GM18867 (cell line): Measurements from ENCODE around the gene MPRIP.

Experiments used
- ATAC-seq: cut with Tn5 transposase; IDR thresholded peaks from one replicate; pipeline ENCODE4 v1.9.1; 2021; ENCODE audit warnings: mild to moderate bottlenecking, moderate library complexity; ENCODE audit not compliant: unreplicated experiment

The MPRIP gene

DNA sequence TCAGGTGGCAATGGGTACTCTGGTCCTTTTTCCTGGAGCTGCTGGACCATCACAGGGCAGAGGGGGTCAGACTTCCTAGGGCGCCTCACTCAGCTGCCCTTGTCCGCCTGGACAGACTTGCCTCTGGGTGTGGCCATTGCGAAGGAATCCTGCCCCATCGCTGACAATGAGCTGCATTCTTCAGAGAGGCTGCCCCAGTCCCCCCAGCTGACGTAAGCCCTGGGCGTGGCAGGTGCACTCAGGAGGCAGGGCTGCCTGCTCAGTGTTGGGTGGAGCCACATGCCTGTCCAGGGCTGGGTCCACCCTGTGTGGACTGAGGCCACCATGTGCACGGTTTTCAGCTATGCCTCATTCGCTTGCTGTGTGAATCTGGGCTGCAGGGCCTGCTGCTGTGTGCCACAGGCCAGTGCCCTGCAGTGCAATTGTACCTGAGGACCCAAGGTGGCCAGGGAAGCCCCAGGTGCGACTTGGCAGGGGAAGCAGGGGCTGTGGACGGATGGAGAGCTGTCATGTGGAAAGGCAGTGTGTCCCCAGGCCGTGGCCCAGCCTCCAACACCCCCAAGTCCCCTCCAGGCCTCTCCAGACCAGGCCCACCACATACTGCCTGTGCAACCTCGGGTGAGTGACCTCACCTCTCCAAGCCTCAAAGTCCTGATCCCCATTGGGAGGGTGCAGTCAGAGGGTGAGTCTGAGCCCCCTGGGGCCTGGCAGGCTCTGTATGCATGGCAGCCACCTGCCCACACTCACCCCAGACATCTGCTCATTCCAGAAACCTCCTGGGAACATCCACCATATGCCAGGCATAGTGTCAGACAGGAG is 14.0 kb upstream of the MPRIP start:
- no peak for ATAC-seq

- no peak for ATAC-seq
These were observed 13.2 kb upstream of the MPRIP start for GRCh38 chr17:17028878-17029535.

DNA sequence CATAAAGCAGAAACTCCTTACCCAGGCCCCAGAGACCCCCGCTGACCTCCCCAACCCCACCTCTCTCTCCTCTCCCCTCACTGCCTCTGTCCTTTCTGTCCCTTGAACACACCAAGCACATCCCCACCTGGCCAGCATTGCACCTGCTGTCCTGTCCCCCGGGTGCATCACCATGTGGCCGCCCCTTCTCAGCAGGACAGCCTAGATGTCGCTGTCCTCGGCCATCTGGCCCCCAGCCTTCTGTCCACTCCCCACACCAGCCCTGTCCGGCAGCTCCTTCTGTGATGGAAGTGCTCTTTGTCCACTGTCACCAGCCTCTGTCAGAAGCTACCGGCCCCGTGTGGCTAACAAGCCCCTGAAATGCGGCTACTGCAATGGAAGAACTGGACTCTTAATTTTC is 12.3 kb upstream of the MPRIP start:
- ATAC-seq: no peak

GRCh38 chr17:17030515-17031211 is 11.6 kb upstream of the MPRIP start:
- ATAC-seq: no peak

- no peak for ATAC-seq
These were observed 10.0 kb upstream of the MPRIP start for GRCh38 chr17:17032131-17032692.

GRCh38 chr17:17033466-17033865 is 8.8 kb upstream of the MPRIP start:
- no peak for ATAC-seq

DNA sequence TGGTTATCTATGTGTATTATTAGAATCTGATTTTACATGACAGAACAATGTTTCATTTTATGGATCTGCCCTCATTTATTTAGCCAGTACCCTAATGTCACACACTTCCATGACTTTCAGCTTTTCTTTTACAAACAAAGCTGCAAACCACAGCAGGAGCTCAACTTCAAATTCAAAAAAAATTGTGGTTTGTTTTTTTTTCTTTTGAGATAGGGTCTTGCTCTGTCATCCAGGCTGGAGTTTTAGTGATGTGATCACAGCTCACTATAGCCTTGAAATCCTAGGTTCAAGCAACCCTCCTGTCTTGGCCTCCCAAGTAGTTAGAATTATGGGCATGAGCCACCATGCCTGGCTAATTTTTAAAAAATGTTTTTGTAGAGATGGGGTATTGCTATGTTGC is 8.2 kb upstream of the MPRIP start:
- no peak for ATAC-seq

DNA sequence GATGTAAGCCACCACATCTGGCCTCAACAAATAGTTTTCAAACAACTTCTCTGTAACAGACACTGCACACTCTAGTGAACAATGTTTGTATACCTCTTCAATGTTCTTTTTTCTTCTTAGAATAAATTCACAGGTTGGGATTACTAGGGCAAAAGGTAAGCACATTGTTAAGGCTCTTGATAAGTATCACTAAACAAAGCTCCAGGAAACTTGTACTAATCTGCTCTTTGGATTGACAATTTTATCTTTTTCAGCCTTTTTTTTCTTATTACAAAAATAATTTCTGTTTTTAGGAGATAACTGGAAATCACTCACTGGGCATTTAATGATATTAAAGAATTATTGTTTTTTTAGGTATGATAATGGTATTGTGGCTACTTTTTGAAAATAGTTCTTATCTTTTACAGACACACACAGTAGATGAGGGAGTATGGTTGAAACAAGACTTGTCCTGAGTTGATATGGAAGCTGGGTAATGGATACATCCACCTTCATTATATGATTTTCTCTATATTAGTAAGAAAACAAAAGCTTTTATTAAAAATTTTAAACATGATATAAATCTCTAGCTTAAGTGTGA is 7.7 kb upstream of the MPRIP start:
- ATAC-seq: no peak

DNA sequence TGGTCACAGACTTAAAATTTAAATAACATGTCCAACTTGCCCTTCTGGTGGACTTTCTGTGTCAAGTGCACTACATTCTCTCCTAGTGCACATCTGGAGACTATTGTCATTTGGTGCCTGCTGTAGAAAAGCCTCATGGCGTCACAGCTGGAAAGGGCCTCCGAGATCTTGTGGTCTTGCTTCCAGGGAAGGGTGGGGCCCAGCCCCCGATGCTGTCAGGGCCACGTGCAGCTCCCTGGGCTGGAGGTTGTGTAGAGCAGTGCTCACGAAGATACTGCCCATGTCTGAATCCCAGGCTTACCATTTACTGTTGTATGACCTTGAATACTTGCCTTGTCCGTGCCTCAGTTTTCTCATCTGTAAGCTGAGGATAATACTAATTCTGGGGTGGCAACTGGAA is 6.8 kb upstream of the MPRIP start:
- ATAC-seq: no peak

DNA sequence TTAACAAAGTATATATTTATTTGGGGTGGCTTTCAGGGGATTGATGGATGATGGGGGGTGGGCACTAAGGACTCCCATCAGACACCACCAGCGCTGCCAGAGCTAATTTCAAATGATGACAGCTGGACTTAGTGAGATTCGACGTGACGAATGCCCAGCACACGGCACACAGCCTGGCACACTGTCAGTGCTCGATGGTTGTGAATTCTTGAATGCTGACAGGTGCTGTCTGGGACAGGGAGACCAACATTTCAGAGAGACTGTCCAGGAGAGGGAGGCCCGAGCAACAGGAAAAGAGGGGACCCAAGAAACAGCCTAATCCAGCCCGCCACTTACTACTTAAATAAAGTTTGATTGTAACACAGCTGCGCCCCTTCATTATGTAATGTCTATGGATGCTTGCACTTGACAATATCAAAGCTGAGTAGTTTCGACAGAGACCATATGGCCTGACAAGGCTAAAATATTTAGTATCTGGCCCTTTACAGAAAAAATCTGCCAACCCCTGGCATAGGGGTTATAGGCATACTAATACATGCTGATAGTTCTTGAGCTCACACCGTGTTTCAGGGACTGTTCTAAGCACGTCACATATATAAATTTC is 6.2 kb upstream of the MPRIP start:
- ATAC-seq: no peak

DNA sequence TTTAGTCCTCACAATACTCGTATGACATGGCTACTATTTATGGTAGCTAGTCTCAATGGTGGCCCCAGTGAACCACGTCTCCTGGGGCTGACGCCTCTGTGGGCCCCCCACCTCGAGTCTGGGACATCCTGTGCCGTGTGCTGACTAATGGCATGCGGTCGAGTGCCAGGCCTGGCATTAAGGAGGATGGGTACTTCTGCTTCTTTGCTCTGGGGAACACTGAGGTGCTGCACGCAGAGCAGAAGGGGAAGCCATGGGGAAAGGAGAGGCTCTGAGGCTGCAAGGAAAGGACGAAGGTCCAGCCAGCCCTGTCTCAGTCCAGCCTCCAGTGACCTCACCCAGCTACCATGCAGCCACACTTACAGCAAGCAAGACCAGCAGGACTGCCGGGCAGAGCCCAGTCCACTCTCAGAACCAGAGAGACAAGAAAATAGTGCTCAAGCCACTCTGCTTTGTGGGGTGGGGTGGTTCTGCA is 5.7 kb upstream of the MPRIP start:
- no peak for ATAC-seq

GRCh38 chr17:17039911-17040310 is 2.3 kb upstream of the MPRIP start:
- no peak for ATAC-seq

- no peak for ATAC-seq
These were observed 1.2 kb upstream of the MPRIP start for GRCh38 chr17:17041018-17041521.

DNA sequence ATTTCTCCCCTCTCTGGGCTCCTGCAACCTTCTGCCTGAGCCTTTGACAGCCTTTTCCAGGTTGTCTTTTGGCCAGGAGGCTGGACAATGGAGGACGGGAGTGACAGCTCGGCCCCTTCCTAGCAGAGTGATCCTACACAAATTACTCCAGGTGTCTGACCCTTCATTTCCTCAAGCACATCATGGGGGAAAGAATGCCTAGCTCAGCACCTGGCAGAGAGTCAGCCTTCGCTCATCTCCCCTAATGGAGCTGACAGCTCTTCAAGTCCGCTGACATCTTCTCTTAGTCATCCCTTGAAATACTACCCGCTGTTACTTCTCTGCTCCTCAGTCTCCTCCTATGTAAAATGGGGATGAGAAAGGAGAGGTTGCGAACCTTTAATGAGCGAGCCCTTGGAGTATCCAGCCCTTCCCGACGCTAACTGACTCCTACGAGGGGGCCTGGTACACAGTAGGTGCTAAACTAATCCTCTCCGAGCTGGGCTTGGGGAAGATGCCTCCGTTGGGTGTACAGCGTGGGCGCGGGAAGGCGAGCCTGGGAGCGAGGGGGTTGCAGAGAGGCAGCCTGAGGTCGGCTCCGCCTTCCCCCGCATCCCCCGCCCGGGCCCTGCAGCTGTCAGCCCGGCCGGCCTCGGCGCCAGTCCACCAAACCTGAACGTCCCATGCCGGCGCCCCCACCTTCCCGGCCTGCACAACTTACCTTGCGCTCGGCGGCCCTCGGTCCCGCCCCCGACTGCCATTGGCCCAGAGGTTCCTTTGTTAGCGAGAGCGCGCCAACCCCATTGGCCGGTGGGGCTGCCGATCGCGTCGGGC is 480 bp upstream of the MPRIP start:
- ATAC-seq: peak; percentile 93

DNA sequence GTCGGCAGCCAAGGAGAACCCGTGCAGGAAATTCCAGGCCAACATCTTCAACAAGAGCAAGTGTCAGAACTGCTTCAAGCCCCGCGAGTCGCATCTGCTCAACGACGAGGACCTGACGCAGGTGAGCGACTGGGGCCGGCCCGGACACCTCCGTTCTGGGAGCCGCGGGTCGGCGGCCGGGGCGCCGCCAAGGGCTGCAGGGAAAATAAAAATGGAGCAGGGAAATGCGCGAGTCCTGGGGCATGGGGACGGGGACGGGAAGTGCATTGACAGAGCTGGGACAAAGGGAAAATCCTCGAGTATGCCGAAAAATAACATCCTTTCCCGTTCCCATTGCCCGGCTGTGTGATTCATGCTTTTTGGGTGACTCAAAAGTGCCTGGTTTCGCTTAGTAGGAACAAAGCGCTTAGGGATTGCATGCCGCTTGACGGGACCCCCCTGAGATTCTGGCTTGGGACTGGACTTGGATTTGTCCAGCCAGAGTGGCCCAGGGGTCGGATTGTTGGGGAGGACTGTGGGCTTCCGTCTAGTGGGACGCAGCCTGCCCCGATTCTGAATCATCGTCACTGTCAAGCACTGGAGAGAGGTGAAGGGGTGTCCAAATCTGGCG is 699 bp downstream of the MPRIP start:
- no peak for ATAC-seq

GRCh38 chr17:17043461-17044271 is 1.4 kb downstream of the MPRIP start:
- no peak for ATAC-seq

DNA sequence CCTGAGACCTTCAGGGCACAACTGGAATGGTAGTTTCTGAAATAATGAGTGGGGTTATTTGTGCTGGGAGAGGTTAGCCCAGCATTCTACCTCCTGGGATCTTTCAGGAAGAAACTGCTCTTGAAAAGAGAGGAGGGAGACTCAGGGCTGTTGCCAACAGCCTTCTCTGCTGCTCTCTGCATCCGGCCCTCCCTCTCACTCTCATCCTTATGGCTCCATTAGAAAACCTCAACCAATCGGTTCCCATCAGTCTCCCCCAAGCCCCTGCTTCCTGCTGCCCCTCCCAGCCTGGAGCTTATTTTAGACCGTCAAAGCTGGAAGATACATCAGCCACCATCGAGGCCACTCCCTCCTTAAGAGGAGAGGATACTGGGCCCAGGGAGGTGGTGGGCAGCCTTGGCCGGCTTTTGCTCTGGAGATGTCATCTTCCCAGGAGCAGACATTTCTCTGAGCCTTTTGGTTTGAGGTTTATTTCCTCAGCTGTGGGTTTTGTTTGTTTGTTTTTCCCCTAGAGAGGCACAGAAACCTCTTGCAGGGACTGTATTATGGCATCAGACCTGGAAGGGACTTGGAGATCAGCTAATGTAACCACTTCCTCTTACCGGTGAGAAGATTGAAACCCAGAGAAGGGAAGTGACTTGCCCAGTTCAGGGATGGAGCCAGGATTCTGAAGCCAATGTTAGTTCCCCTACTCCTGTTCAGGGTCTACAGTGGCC is 2.7 kb downstream of the MPRIP start:
- ATAC-seq: peak; percentile 19

GRCh38 chr17:17048106-17048505 is 5.8 kb downstream of the MPRIP start:
- ATAC-seq: no peak
